ENCODE measurements around the gene AGMAT. TPM values are rescaled to one million over a fixed set of nuclear protein-coding genes. Genes with fewer than 3 reads are reported as not detected.

Gene AGMAT
- total and polyA plus RNA-seq, 2 of the 13 experiments (the other 11 are each of a cell fraction or from before 2014, with no cell fraction given) = 59.1 to 174 TPM

DNA sequence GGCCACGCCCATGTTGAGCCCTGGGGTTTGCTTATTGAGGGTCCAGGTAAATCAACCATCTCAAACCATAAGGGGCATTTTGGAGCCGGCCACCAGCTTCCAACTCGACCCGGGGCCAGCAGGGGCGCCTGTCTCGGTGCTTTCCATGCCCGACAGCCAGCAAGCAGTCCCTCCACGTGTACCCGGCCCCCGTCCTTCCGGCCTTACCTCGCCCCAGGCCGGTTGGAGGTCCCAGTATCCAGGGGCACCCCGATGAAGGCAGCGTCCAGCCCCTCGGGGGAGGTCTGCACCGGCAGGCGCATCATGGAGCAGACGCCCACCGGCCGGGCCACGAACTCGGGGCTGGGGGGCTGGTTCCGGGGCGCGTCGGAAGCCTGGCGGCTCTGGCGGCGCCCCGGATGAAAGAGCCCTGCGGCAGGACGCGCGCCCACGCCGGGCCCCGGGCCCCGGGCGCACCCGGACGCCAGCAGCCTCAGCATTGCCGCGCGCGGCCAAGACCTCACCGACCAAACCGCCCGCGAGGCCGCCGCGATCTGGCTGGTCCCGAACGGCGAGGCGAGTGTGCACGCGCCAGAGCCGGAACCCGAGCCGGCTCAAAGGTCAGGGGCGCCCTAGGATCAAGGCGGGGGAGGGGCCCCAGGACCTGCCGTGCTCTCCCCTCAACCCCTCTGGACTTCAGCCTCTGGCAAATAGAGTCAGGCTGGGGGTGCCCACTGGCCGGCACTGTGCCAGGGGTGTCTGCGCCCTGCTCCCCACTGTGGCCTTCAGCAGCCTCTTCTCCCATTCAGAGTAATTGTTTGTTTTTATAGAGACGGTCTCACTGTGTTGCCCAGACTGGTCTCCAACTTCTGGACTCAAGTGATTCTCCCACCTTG lies at the start of gene AGMAT (continued):
- TF ChIP-seq, protein P1, sequence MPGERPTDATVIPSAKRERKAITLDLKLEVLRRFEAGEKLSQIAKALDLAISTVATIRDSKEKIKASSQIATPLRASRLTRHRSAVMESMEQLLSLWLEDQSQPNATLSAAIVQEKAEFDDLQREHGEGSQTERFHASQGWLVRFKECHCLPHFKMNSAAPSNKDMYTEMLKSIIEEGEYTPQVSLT (CRISPR knock-in tag; IDR thresholded peaks at IDR 0.05; ENCODE audit: borderline replicate concordance, low read depth) = no peak
- TF ChIP-seq SNAPC2 (CRISPR knock-in tag; IDR thresholded peaks at IDR 0.05) (no peak), ZNF496 (CRISPR knock-in tag; IDR thresholded peaks at IDR 0.05; ENCODE audit: insufficient replicate concordance) (no peak), HOXA7 (CRISPR knock-in tag; IDR thresholded peaks at IDR 0.05) (no peak), SAFB2 (CRISPR knock-in tag; IDR thresholded peaks at IDR 0.05; ENCODE audit: borderline replicate concordance, low read depth) (peak; percentile 93), ZNF235 (CRISPR knock-in tag; IDR thresholded peaks at IDR 0.05; ENCODE audit: borderline replicate concordance) (0 out of 2 replicates have a peak, but pooled peaks have one; percentile 39), MEF2D (CRISPR knock-in tag; IDR thresholded peaks at IDR 0.05) (peak; percentile 82), KDM5B (CRISPR knock-in tag; IDR thresholded peaks at IDR 0.05; ENCODE audit: borderline replicate concordance) (no peak; the same call in 1 of the 2 replicates), ZNF7 (CRISPR knock-in tag; IDR thresholded peaks at IDR 0.05) (no peak), IRX3 (CRISPR knock-in tag; IDR thresholded peaks at IDR 0.05; ENCODE audit: borderline replicate concordance, low read depth) (peak; percentile 63; the same call in 1 of the 2 replicates), ZNF225 (CRISPR knock-in tag; IDR thresholded peaks at IDR 0.05) (peak; percentile 61; the same call in 1 of the 2 replicates), TP53 (CRISPR knock-in tag; conservative IDR thresholded peaks at IDR 0.05) (no peak), SRSF4 (IDR thresholded peaks at IDR 0.05; ENCODE audit: low read depth, low read length, poor library complexity, severe bottlenecking) (no peak)
- TF ChIP-seq, protein P2, sequence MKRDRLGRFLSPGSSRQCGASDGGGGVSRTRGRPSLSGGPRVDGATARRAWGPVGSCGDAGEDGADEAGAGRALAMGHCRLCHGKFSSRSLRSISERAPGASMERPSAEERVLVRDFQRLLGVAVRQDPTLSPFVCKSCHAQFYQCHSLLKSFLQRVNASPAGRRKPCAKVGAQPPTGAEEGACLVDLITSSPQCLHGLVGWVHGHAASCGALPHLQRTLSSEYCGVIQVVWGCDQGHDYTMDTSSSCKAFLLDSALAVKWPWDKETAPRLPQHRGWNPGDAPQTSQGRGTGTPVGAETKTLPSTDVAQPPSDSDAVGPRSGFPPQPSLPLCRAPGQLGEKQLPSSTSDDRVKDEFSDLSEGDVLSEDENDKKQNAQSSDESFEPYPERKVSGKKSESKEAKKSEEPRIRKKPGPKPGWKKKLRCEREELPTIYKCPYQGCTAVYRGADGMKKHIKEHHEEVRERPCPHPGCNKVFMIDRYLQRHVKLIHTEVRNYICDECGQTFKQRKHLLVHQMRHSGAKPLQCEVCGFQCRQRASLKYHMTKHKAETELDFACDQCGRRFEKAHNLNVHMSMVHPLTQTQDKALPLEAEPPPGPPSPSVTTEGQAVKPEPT (CRISPR knock-in tag; IDR thresholded peaks at IDR 0.05; ENCODE audit: low read depth) = peak; percentile 93
- TF ChIP-seq, protein P3, sequence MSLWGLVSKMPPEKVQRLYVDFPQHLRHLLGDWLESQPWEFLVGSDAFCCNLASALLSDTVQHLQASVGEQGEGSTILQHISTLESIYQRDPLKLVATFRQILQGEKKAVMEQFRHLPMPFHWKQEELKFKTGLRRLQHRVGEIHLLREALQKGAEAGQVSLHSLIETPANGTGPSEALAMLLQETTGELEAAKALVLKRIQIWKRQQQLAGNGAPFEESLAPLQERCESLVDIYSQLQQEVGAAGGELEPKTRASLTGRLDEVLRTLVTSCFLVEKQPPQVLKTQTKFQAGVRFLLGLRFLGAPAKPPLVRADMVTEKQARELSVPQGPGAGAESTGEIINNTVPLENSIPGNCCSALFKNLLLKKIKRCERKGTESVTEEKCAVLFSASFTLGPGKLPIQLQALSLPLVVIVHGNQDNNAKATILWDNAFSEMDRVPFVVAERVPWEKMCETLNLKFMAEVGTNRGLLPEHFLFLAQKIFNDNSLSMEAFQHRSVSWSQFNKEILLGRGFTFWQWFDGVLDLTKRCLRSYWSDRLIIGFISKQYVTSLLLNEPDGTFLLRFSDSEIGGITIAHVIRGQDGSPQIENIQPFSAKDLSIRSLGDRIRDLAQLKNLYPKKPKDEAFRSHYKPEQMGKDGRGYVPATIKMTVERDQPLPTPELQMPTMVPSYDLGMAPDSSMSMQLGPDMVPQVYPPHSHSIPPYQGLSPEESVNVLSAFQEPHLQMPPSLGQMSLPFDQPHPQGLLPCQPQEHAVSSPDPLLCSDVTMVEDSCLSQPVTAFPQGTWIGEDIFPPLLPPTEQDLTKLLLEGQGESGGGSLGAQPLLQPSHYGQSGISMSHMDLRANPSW (CRISPR knock-in tag; IDR thresholded peaks at IDR 0.05; ENCODE audit: borderline replicate concordance) = no peak; the same call in 1 of the 2 replicates
- TF ChIP-seq, protein P4, sequence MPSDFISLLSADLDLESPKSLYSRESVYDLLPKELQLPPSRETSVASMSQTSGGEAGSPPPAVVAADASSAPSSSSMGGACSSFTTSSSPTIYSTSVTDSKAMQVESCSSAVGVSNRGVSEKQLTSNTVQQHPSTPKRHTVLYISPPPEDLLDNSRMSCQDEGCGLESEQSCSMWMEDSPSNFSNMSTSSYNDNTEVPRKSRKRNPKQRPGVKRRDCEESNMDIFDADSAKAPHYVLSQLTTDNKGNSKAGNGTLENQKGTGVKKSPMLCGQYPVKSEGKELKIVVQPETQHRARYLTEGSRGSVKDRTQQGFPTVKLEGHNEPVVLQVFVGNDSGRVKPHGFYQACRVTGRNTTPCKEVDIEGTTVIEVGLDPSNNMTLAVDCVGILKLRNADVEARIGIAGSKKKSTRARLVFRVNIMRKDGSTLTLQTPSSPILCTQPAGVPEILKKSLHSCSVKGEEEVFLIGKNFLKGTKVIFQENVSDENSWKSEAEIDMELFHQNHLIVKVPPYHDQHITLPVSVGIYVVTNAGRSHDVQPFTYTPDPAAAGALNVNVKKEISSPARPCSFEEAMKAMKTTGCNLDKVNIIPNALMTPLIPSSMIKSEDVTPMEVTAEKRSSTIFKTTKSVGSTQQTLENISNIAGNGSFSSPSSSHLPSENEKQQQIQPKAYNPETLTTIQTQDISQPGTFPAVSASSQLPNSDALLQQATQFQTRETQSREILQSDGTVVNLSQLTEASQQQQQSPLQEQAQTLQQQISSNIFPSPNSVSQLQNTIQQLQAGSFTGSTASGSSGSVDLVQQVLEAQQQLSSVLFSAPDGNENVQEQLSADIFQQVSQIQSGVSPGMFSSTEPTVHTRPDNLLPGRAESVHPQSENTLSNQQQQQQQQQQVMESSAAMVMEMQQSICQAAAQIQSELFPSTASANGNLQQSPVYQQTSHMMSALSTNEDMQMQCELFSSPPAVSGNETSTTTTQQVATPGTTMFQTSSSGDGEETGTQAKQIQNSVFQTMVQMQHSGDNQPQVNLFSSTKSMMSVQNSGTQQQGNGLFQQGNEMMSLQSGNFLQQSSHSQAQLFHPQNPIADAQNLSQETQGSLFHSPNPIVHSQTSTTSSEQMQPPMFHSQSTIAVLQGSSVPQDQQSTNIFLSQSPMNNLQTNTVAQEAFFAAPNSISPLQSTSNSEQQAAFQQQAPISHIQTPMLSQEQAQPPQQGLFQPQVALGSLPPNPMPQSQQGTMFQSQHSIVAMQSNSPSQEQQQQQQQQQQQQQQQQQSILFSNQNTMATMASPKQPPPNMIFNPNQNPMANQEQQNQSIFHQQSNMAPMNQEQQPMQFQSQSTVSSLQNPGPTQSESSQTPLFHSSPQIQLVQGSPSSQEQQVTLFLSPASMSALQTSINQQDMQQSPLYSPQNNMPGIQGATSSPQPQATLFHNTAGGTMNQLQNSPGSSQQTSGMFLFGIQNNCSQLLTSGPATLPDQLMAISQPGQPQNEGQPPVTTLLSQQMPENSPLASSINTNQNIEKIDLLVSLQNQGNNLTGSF (CRISPR knock-in tag; IDR thresholded peaks at IDR 0.05) = peak; percentile 92
